Measurements from ENCODE around the gene RAPGEF1. TPM values are rescaled to one million over a fixed set of nuclear protein-coding genes. Genes with fewer than 3 reads are reported as not detected.

Gene RAPGEF1
- total RNA-seq, 1 donor from 2014 or later, result 76.8 TPM

- Mint-ChIP-seq H3K4me1 (ENCODE audit: low read depth, unreplicated experiment) (peaks cover 9% of the 10 kb centered on the region), H3K36me3 (ENCODE audit: low read depth, unreplicated experiment) (peaks cover 9% of the 10 kb centered on the region), H3K9me3 (ENCODE audit: unreplicated experiment) (no peaks in the 10 kb centered on the region), H3K4me3 (ENCODE audit: unreplicated experiment) (no peak overlapping the region), H3K27me3 (ENCODE audit: low read depth, unreplicated experiment) (no peaks in the 10 kb centered on the region), H3K27ac (ENCODE audit: unreplicated experiment) (no peak overlapping the region)
- H3K4me3 ChIP-seq (ENCODE audit: insufficient read depth, low read depth, low read length), result no peak overlapping the region
- TF ChIP-seq CTCF (IDR thresholded peaks at IDR 0.05; ENCODE audit: insufficient read depth, low read depth, low read length), result no peak
- TF ChIP-seq EZH2 (IDR thresholded peaks at IDR 0.05; ENCODE audit: insufficient read depth, low read length), result no peak
- no peaks in the 10 kb centered on the region for H3K36me3 ChIP-seq (ENCODE audit: insufficient read depth, low read length)
- H3K4me1 ChIP-seq (ENCODE audit: insufficient read depth, low read length), result no peaks in the 10 kb centered on the region
- no peaks in the 10 kb centered on the region for H4K20me1 ChIP-seq (ENCODE audit: insufficient read depth, low read length)
- no peaks in the 10 kb centered on the region for H3K27me3 ChIP-seq (ENCODE audit: insufficient read depth, low read length)
- DNase-seq (ENCODE audit: low read depth) (no peak), FAIRE-seq (no peak)
- no peak overlapping the region for H3K27ac ChIP-seq (ENCODE audit: low read depth, low read length)
- H2AFZ ChIP-seq (ENCODE audit: low read depth, low read length), result no peak overlapping the region
- no peak overlapping the region for H3K9ac ChIP-seq (ENCODE audit: low read length)
- H3K4me2 ChIP-seq (ENCODE audit: low read length), result no peak overlapping the region
- no peaks in the 10 kb centered on the region for H3K79me2 ChIP-seq (ENCODE audit: insufficient read depth, low read length)
- no peaks in the 10 kb centered on the region for H3K9me3 ChIP-seq (ENCODE audit: insufficient read depth, low read depth, low read length)
Observed at GRCh38 chr9:131582466-131583336, 157.2 kb downstream of the RAPGEF1 start.

GRCh38 chr9:131582056-131582455 is 157.8 kb downstream of the RAPGEF1 start:
- H3K9me3 Mint-ChIP-seq (ENCODE audit: unreplicated experiment), result no peaks in the 10 kb centered on the region
- no peaks in the 10 kb centered on the region for H3K79me2 ChIP-seq (ENCODE audit: insufficient read depth, low read length)
- H3K36me3 ChIP-seq (ENCODE audit: insufficient read depth, low read length), result no peaks in the 10 kb centered on the region
- H3K4me3 Mint-ChIP-seq (ENCODE audit: unreplicated experiment), result no peak overlapping the region
- peaks cover 9% of the 10 kb centered on the region for H3K4me1 Mint-ChIP-seq (ENCODE audit: low read depth, unreplicated experiment)
- no peak for FAIRE-seq
- H3K4me3 ChIP-seq (ENCODE audit: insufficient read depth, low read depth, low read length), result no peak overlapping the region
- no peaks in the 10 kb centered on the region for H3K27me3 Mint-ChIP-seq (ENCODE audit: low read depth, unreplicated experiment)
- no peaks in the 10 kb centered on the region for H3K9me3 ChIP-seq (ENCODE audit: insufficient read depth, low read depth, low read length)
- no peaks in the 10 kb centered on the region for H3K4me1 ChIP-seq (ENCODE audit: insufficient read depth, low read length)
- H3K27ac ChIP-seq (ENCODE audit: low read depth, low read length), result no peak overlapping the region
- no peak overlapping the region for H3K4me2 ChIP-seq (ENCODE audit: low read length)
- no peaks in the 10 kb centered on the region for H4K20me1 ChIP-seq (ENCODE audit: insufficient read depth, low read length)
- H3K27me3 ChIP-seq (ENCODE audit: insufficient read depth, low read length), result no peaks in the 10 kb centered on the region
- no peak overlapping the region for H3K9ac ChIP-seq (ENCODE audit: low read length)
- DNase-seq (ENCODE audit: low read depth), result no peak
- peaks cover 8% of the 10 kb centered on the region for H3K36me3 Mint-ChIP-seq (ENCODE audit: low read depth, unreplicated experiment)
- no peak overlapping the region for H3K27ac Mint-ChIP-seq (ENCODE audit: unreplicated experiment)
- H2AFZ ChIP-seq (ENCODE audit: low read depth, low read length), result no peak overlapping the region
- TF ChIP-seq EZH2 (IDR thresholded peaks at IDR 0.05; ENCODE audit: insufficient read depth, low read length) (no peak), CTCF (IDR thresholded peaks at IDR 0.05; ENCODE audit: insufficient read depth, low read depth, low read length) (no peak)

- Histone ChIP-seq H3K4me3 (ENCODE audit: insufficient read depth, low read depth, low read length) (no peak overlapping the region), H3K4me1 (ENCODE audit: insufficient read depth, low read length) (no peaks in the 10 kb centered on the region), H3K36me3 (ENCODE audit: insufficient read depth, low read length) (no peaks in the 10 kb centered on the region), H3K9ac (ENCODE audit: low read length) (no peak overlapping the region), H3K4me2 (ENCODE audit: low read length) (no peak overlapping the region), H3K27ac (ENCODE audit: low read depth, low read length) (no peak overlapping the region), H2AFZ (ENCODE audit: low read depth, low read length) (no peak overlapping the region), H3K9me3 (ENCODE audit: insufficient read depth, low read depth, low read length) (no peaks in the 10 kb centered on the region), H3K27me3 (ENCODE audit: insufficient read depth, low read length) (no peaks in the 10 kb centered on the region), H3K79me2 (ENCODE audit: insufficient read depth, low read length) (no peaks in the 10 kb centered on the region), H4K20me1 (ENCODE audit: insufficient read depth, low read length) (no peaks in the 10 kb centered on the region)
- Mint-ChIP-seq H3K4me1 (ENCODE audit: low read depth, unreplicated experiment) (peaks cover 6% of the 10 kb centered on the region), H3K9me3 (ENCODE audit: unreplicated experiment) (no peaks in the 10 kb centered on the region), H3K27ac (ENCODE audit: unreplicated experiment) (no peak overlapping the region), H3K36me3 (ENCODE audit: low read depth, unreplicated experiment) (peaks cover 10% of the 10 kb centered on the region), H3K27me3 (ENCODE audit: low read depth, unreplicated experiment) (no peaks in the 10 kb centered on the region), H3K4me3 (ENCODE audit: unreplicated experiment) (no peak overlapping the region)
- FAIRE-seq (no peak), DNase-seq (ENCODE audit: low read depth) (no peak)
- TF ChIP-seq CTCF (IDR thresholded peaks at IDR 0.05; ENCODE audit: insufficient read depth, low read depth, low read length), result no peak
- no peak for TF ChIP-seq EZH2 (IDR thresholded peaks at IDR 0.05; ENCODE audit: insufficient read depth, low read length)
Observed at GRCh38 chr9:131580358-131580757, 159.5 kb downstream of the RAPGEF1 start.

Measured in astrocyte (in vitro differentiated cells and primary cell).